ENCODE measurements around the gene TNFRSF17. TPM values are rescaled to one million over a fixed set of nuclear protein-coding genes. Genes with fewer than 3 reads are reported as not detected.

Gene TNFRSF17
- total and polyA plus RNA-seq, 9 of the 15 experiments (the other 6 are each of a cell fraction or from before 2014, with no cell fraction given), result not detected

GRCh38 chr16:12011565-12011964 lies 46.6 kb downstream of the TNFRSF17 start:
- Histone ChIP-seq H4K20me1 (replicated peaks; ENCODE audit: control insufficient read depth, insufficient read depth, low read length) (no peaks in the 10 kb centered on the region), H3K27me3 (ENCODE audit: control insufficient read depth in 2 of 2, insufficient read depth in 2 of 2, low read length in 2 of 2) (no peaks in the 10 kb centered on the region), H3K79me2 (ENCODE audit: control insufficient read depth, insufficient read depth, low read length) (no peaks in the 10 kb centered on the region), H3K4me3 (no peak overlapping the region), H3K4me1 (replicated peaks in 1 of 2; ENCODE audit: control insufficient read depth in 2 of 2, insufficient read depth in 2 of 2, low read length in 2 of 2) (peaks cover 4 to 8% of the 10 kb centered on the region in 2 experiments; a peak in 4 of 5 replicates), H3K9me1 (ENCODE audit: control insufficient read depth, insufficient read depth, low read length) (no peaks in the 10 kb centered on the region), H3K9ac (ENCODE audit: insufficient read depth in 1 of 2, low read depth in 2 of 2, low read length in 2 of 2) (0 out of 4 replicates have a peak overlapping the region, but pooled peaks of 1 of the 2 experiments have one; percentile 13), H3K27ac (ENCODE audit: extremely low read depth, low read depth, low read length) (no peak overlapping the region), H2AFZ (ENCODE audit: low read depth, low read length) (no peak overlapping the region), H3K36me3 (ENCODE audit: control insufficient read depth, insufficient read depth, low read length) (no peaks in the 10 kb centered on the region), H3K9me3 (replicated peaks; ENCODE audit: control insufficient read depth, insufficient read depth, low read depth, low read length) (no peaks in the 10 kb centered on the region), H3K4me2 (ENCODE audit: insufficient read depth, low read length) (no peak overlapping the region; the same call in 1 of the 2 replicates)
- CTCF ChIA-PET (ENCODE audit: low intra/inter-chr PET ratio), result no interaction called here
- in situ Hi-C loops (cut with MboI) (no loop called here), intact Hi-C loops (cut with micrococcal nuclease) (no loop called here)
- FAIRE-seq (no peak), DNase-seq (ENCODE audit: extremely low read depth in 1 of 4, low spot score in 3 of 4) (peak in 2 of 4 experiments; percentile 35 to 37), ATAC-seq (peak; percentile 82)
- WGBS (ENCODE audit: insufficient coverage, low coverage, missing lambda C conversion rate), result 8% methylated on average over 4 of the region's 4 CpGs
- no TSS peak for BruUV-seq (replicated peaks)
- POLR2A ChIA-PET, result interaction anchor here (1.0 kb wide), 1 partner anchor 10 kb away, joined by 6 read pairs; no protein-coding TSS in a partner anchor
- TF ChIP-seq CBFA2T2 (conservative IDR thresholded peaks at IDR 0.05) (peak; percentile 41; the same call in 1 of the 2 replicates), ZNF766 (CRISPR knock-in tag; conservative IDR thresholded peaks at IDR 0.05) (0 out of 2 replicates have a peak, but pooled peaks have one; percentile 37), RREB1 (CRISPR knock-in tag; IDR thresholded peaks at IDR 0.05) (no peak), FOXJ3 (CRISPR knock-in tag; IDR thresholded peaks at IDR 0.05) (no peak), CC2D1A (IDR thresholded peaks at IDR 0.05) (no peak), LARP7 (IDR thresholded peaks at IDR 0.05) (no peak), HMG20A (CRISPR knock-in tag; conservative IDR thresholded peaks at IDR 0.05) (no peak), NFE2L1 (tag; IDR thresholded peaks at IDR 0.05; ENCODE audit: borderline replicate concordance, low read depth) (no peak), CHD1 (IDR thresholded peaks at IDR 0.05; ENCODE audit: low read length) (no peak), NCOR1 (IDR thresholded peaks at IDR 0.05) (0 out of 2 replicates have a peak, but pooled peaks have one; percentile 26), SMARCA4 (IDR thresholded peaks at IDR 0.05) (peak; percentile 28; the same call in 1 of the 2 replicates), HEY1 (CRISPR knock-in tag; IDR thresholded peaks at IDR 0.05; ENCODE audit: borderline replicate concordance) (no peak), NFIC (IDR thresholded peaks at IDR 0.05) (no peak), SP2 (IDR thresholded peaks at IDR 0.05; ENCODE audit: extremely low read depth, low read depth, low read length, poor library complexity, severe bottlenecking) (no peak), ARID3A (IDR thresholded peaks at IDR 0.05; ENCODE audit: borderline replicate concordance, low read depth, low read length) (no peak), MECOM (CRISPR knock-in tag; IDR thresholded peaks at IDR 0.05) (no peak), TEAD4 (IDR thresholded peaks at IDR 0.05; ENCODE audit: low read length) (peak; percentile 67), TEAD4 (CRISPR knock-in tag; IDR thresholded peaks at IDR 0.05; ENCODE audit: borderline replicate concordance) (no peak)

Data from K562 (cell line).